ENCODE data around the gene TCEA2. TPM values are rescaled to one million over a fixed set of nuclear protein-coding genes. Genes with fewer than 3 reads are reported as not detected.

TCEA2 gene
- total RNA-seq, 3 donors from 2014 or later (not counting 1 experiment from before 2014, with no cell fraction given) = 25.0 to 28.7 (median 28.5) TPM

DNA sequence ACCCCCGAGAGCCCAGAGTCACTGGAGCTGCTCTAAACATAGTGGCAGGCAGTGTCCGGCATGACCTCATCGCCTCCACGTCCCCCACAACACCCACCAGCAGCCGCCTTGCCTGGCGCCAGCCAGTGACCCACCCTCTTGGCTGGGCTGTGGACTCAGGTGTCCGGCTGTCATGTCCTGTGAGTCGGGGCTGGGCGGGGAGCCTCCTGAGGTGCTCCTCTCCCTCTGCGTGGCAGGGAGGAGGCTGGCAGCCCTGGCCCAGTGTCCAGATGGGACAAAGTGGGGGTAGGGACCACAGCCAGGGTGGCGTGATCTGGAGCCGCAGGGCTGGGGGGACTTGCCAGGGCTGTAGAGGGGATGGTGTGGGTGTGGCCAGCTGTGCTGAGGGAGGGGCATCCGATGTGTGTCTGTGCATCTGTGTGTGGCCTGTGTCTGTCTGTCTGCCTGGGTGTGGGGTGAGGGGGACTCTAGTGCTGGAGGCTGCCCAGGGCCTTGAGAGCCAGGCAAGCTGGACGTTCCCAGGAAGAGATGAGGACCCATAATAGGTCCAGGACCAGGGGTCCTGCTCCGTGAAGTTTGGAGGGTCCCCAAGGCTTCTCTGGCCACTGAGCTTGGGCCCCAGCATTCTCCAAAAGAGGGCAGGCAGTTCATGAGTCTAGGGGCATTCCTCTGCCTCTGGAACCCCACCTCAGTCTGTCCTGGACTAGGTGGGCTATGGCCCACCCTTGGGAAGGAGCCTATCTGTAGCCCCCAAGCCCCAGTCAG is 11.3 kb upstream of the TCEA2 start:
- Histone ChIP-seq H3K9me3 (ENCODE audit: control insufficient read depth, insufficient read depth, low read length) (no peaks in the 10 kb centered on the region), H3K4me1 (ENCODE audit: control insufficient read depth, insufficient read depth, low read length) (peaks cover 7% of the 10 kb centered on the region), H3K27ac (ENCODE audit: low read length) (no peak overlapping the region), H3K4me3 (ENCODE audit: low read length) (no peak overlapping the region), H3K36me3 (ENCODE audit: control insufficient read depth, insufficient read depth, low read length) (no peaks in the 10 kb centered on the region), H3K27me3 (ENCODE audit: control insufficient read depth, insufficient read depth, low read length) (peaks cover 27% of the 10 kb centered on the region)
- Mint-ChIP-seq H3K27ac (no peak overlapping the region), H3K4me3 (no peak overlapping the region), H3K27me3 (ENCODE audit: low read depth in 2 of 2) (peaks cover 9 to 31% of the 10 kb centered on the region in 2 donors), H3K4me1 (peaks cover 0 to 8% of the 10 kb centered on the region in 2 donors), H3K9me3 (no peaks in the 10 kb centered on the region), H3K36me3 (no peaks in the 10 kb centered on the region)
- ATAC-seq (no peak), DNase-seq (no peak)
- intact Hi-C loops (cut with micrococcal nuclease) = no loop called here
- TF ChIP-seq, protein P1, sequence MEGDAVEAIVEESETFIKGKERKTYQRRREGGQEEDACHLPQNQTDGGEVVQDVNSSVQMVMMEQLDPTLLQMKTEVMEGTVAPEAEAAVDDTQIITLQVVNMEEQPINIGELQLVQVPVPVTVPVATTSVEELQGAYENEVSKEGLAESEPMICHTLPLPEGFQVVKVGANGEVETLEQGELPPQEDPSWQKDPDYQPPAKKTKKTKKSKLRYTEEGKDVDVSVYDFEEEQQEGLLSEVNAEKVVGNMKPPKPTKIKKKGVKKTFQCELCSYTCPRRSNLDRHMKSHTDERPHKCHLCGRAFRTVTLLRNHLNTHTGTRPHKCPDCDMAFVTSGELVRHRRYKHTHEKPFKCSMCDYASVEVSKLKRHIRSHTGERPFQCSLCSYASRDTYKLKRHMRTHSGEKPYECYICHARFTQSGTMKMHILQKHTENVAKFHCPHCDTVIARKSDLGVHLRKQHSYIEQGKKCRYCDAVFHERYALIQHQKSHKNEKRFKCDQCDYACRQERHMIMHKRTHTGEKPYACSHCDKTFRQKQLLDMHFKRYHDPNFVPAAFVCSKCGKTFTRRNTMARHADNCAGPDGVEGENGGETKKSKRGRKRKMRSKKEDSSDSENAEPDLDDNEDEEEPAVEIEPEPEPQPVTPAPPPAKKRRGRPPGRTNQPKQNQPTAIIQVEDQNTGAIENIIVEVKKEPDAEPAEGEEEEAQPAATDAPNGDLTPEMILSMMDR (IDR thresholded peaks at IDR 0.05) = no peak
- 86% methylated on average over 15 of the region's 15 CpGs for WGBS (ENCODE audit: insufficient coverage)

DNA sequence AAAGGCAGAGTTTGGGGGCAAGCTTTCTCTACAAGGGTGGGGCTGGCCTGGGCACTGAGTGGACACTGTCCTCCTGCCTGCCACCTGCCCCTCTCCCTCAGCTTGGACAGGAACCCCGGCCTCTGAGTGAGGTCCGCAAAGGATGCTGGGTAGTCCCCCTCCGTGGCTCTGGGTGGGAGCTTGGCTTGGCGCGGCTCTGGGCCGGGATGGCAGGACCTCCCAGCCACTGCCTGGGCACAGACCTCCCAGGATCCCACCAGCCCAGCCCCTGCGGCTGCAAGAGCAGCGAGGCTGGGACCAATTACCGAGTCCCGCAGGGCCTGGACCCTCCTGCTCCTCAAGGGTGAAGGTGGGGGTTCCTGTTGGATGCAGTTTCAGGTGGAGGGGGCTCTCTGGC is 10.7 kb upstream of the TCEA2 start:
- H3K4me3 Mint-ChIP-seq = no peak overlapping the region
- H3K4me1 ChIP-seq (ENCODE audit: control insufficient read depth, insufficient read depth, low read length) = peaks cover 13% of the 10 kb centered on the region
- no peaks in the 10 kb centered on the region for H3K36me3 ChIP-seq (ENCODE audit: control insufficient read depth, insufficient read depth, low read length)
- no peak overlapping the region for H3K27ac ChIP-seq (ENCODE audit: low read length)
- peaks cover 4 to 25% of the 10 kb centered on the region in 2 donors for H3K27me3 Mint-ChIP-seq (ENCODE audit: low read depth in 2 of 2)
- H3K9me3 ChIP-seq (ENCODE audit: control insufficient read depth, insufficient read depth, low read length) = no peaks in the 10 kb centered on the region
- peaks cover 2 to 11% of the 10 kb centered on the region in 2 donors for H3K4me1 Mint-ChIP-seq
- H3K36me3 Mint-ChIP-seq = no peaks in the 10 kb centered on the region
- no peaks in the 10 kb centered on the region for H3K9me3 Mint-ChIP-seq
- no peak overlapping the region for H3K4me3 ChIP-seq (ENCODE audit: low read length)
- ATAC-seq (no peak), DNase-seq (no peak)
- peaks cover 27% of the 10 kb centered on the region for H3K27me3 ChIP-seq (ENCODE audit: control insufficient read depth, insufficient read depth, low read length)
- intact Hi-C loops (cut with micrococcal nuclease) = no loop called here
- H3K27ac Mint-ChIP-seq = no peak overlapping the region
- 93% methylated on average over 10 of the region's 10 CpGs for WGBS (ENCODE audit: insufficient coverage)
- TF ChIP-seq, protein P1 (IDR thresholded peaks at IDR 0.05) = no peak

DNA sequence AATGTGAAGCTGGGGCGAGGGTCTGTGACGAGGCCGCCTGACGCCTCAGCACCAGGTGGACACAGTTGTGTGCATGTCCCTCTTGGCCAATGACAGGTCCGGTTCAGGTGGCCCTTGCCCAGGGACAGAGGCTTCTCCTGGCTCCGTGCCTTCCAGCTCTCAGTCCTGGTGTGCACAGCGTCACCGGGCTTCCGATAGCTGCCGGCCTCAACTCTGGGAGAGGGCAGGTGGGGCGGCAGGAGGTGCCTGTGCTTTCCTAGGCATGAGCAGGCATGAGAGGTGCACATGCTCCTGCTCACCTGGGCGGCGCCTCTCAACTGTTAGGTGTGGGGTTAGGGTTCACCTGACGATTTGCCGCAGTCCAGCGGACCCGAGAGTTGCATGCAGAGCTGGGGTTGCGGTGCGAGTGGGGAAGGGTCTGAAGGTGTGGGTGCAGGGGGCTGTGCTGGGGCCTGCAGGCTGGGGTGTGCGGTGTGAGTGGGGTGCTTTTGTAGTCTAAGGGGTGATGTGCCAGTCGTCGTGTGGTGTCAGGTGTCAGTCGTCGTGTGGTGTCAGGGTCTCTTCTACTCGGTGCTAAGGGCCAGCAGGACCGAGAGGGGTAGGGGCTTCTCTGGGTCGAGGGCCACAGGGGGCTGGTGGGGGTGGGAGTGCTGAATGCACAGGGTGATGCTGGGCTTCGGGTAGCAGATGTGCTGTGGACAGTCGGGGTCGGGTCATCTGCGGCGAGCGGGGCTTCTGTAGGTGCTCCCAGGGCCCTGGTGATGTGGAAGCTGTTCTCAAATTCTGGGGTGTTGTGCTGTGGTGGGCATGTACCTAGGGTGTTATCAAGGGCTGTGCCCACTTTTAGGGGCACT is 9.8 kb upstream of the TCEA2 start:
- H3K27ac Mint-ChIP-seq = no peak overlapping the region
- H3K4me1 Mint-ChIP-seq = peaks cover 9 to 20% of the 10 kb centered on the region in 2 donors
- H3K9me3 ChIP-seq (ENCODE audit: control insufficient read depth, insufficient read depth, low read length) = no peaks in the 10 kb centered on the region
- H3K27me3 Mint-ChIP-seq (ENCODE audit: low read depth in 2 of 2) = peaks cover 0 to 20% of the 10 kb centered on the region in 2 donors
- no peak overlapping the region for H3K27ac ChIP-seq (ENCODE audit: low read length)
- no peaks in the 10 kb centered on the region for H3K36me3 ChIP-seq (ENCODE audit: control insufficient read depth, insufficient read depth, low read length)
- no peaks in the 10 kb centered on the region for H3K36me3 Mint-ChIP-seq
- H3K27me3 ChIP-seq (ENCODE audit: control insufficient read depth, insufficient read depth, low read length) = peaks cover 26% of the 10 kb centered on the region
- WGBS (ENCODE audit: insufficient coverage) = 88% methylated on average over 33 of the region's 33 CpGs
- TF ChIP-seq, protein P1 (IDR thresholded peaks at IDR 0.05) = no peak
- DNase-seq (no peak), ATAC-seq (no peak)
- intact Hi-C loops (cut with micrococcal nuclease) = no loop called here
- peaks cover 21% of the 10 kb centered on the region for H3K4me1 ChIP-seq (ENCODE audit: control insufficient read depth, insufficient read depth, low read length)
- no peak overlapping the region for H3K4me3 Mint-ChIP-seq
- H3K4me3 ChIP-seq (ENCODE audit: low read length) = no peak overlapping the region
- no peaks in the 10 kb centered on the region for H3K9me3 Mint-ChIP-seq

All from natural killer cell (primary cell).